Large intestine (tissue), 3 donors: ENCODE data around the gene ELFN1. TPM values are rescaled to one million over a fixed set of nuclear protein-coding genes. Genes with fewer than 3 reads are reported as not detected.

Experiments used
- DNase-seq, 2 donors: peaks; one replicate each; pipeline versions ENCODE4 v3.0.0 to v3.0.0-alpha.2; 2013
- H3K27ac ChIP-seq: one replicate; pipeline ENCODE4 v1.5.1; 2013; ENCODE audit warnings: low read length
- H3K27me3 ChIP-seq: 2 replicates; pipeline ENCODE4 v1.6.1; 2013; ENCODE audit warnings: low read length; ENCODE audit not compliant: control insufficient read depth, insufficient read depth
- H3K36me3 ChIP-seq: 2 replicates; pipeline ENCODE4 v1.6.1; 2013; ENCODE audit warnings: low read length; ENCODE audit not compliant: control insufficient read depth, insufficient read depth
- H3K4me1 ChIP-seq: one replicate; pipeline ENCODE4 v1.6.1; 2013; ENCODE audit warnings: low read length; ENCODE audit not compliant: control insufficient read depth, insufficient read depth
- H3K4me3 ChIP-seq: one replicate; pipeline ENCODE4 v1.5.1; 2013; ENCODE audit warnings: low read length
- H3K9me3 ChIP-seq: one replicate; pipeline ENCODE4 v1.6.1; 2013; ENCODE audit warnings: mild to moderate bottlenecking, low read depth, low read length, moderate library complexity; ENCODE audit not compliant: control insufficient read depth
- WGBS: methylation state at CpG from one replicate; pipeline ENCODE4 v1.1.5; 2013; ENCODE audit warnings: low lambda C conversion rate; ENCODE audit not compliant: insufficient coverage; 5-methylcytosine and 5-hydroxymethylcytosine counted together
- polyA plus RNA-seq: library from polyadenylated mRNA; unstranded; fragments of 120-200 nt; gene quantifications from one replicate; pipeline ENCODE4 v1.2.1, GENCODE V29; 2013

The ELFN1 gene
- polyA plus RNA-seq, 1 donor: 2.3 TPM

DNA sequence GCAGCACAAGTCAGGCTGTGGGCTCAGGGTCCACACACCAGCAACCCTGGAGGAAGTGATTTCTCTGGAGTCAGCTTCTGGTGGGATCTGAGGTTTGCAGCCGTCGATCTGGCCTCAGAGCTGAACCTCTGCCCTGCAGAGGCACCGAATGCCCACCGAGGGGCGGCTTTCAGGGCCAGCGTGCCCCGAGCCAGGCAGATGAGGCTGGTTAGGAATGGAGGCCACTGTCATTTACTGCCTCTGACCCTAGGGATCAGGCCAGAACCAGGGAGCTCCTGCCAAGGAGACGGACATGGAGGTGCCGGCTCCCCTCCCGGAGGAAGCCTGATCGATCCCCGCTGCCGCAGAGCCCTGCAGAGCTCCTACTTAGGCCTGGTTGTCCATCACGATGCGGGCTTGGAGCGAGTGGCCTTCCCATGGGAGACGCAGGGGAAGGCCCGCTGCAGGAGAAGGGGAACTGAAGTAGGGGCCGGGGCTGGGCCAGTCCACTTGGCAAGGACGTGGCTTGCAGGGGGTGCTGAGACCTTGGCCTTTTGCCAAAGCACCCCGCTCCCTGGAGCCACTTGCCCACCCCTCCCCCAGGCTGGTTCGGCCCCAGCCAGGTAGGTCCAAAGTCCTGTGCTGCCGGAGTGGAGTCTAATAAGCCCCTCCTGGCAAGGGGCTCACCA, 19.6 kb upstream of the ELFN1 start:
- no CpG with 5 or more reads among the region's 23 CpGs for WGBS
- Histone ChIP-seq H3K27ac (no peak overlapping the region), H3K4me3 (no peak overlapping the region), H3K9me3 (no peaks in the 10 kb centered on the region), H3K36me3 (no peaks in the 10 kb centered on the region), H3K27me3 (no peaks in the 10 kb centered on the region), H3K4me1 (peaks cover 4% of the 10 kb centered on the region)
- DNase-seq: no peak

DNA sequence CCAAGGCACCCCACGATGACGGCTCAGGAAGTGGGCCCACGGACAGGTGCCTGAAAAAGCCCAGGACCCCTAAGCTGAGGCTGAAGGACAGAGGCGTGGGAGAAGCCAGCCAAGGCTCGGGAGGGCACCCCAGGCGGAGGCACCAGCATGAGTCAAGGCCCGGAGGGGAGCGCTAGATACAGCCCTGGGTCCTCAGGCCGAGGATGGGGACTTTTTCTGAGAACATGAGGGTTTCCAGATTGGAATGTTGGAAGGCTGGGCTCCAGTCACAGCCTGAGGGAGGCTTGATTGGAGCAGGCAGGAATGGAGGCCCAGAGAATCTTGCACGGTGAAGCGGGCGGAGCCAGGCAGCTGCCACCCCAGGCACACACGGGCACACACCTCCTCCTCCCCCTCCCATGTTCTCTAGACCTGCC, 19.0 kb upstream of the ELFN1 start:
- no CpG with 5 or more reads among the region's 13 CpGs for WGBS
- H3K4me1 ChIP-seq: peaks cover 4% of the 10 kb centered on the region
- H3K4me3 ChIP-seq: no peak overlapping the region
- no peak for DNase-seq
- H3K27ac ChIP-seq: no peak overlapping the region
- H3K36me3 ChIP-seq: no peaks in the 10 kb centered on the region
- H3K9me3 ChIP-seq: no peaks in the 10 kb centered on the region
- peaks cover 2% of the 10 kb centered on the region for H3K27me3 ChIP-seq

DNA sequence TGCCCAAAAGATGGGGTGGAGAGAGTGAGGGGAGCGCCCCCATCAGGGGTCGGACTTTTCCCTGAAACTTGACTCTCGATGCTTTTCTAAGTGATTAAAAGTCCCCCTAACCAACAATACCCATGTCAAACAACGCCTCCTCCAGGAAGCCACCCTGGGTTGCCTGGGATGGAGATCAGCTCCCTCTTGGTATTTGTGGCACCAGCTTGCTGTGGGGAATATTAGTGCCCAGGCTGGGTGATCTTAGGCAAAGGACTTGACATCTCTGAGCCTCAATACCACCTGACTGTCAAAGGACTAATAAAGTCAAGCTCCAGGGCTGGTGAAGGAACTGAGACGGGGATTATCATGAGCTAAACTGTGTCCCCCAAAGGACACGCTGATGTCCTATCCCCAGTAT, 18.2 kb upstream of the ELFN1 start:
- Histone ChIP-seq H3K27me3 (peaks cover 10% of the 10 kb centered on the region), H3K27ac (no peak overlapping the region)

GRCh38 chr7:1653500-1653899, 16.6 kb upstream of the ELFN1 start:
- no peaks in the 10 kb centered on the region for H3K36me3 ChIP-seq
- H3K4me1 ChIP-seq: peaks cover 4% of the 10 kb centered on the region
- H3K27ac ChIP-seq: no peak overlapping the region
- H3K4me3 ChIP-seq: no peak overlapping the region
- DNase-seq: no peak
- WGBS: no CpG with 5 or more reads among the region's 4 CpGs
- H3K9me3 ChIP-seq: no peaks in the 10 kb centered on the region
- H3K27me3 ChIP-seq: peaks cover 10% of the 10 kb centered on the region

More for the DNA sequence above, 18.2 kb upstream of the ELFN1 start:
- Histone ChIP-seq H3K36me3 (no peaks in the 10 kb centered on the region), H3K4me1 (peaks cover 4% of the 10 kb centered on the region), H3K4me3 (no peak overlapping the region), H3K9me3 (no peaks in the 10 kb centered on the region)
- no CpG with 5 or more reads among the region's 6 CpGs for WGBS
- no peak for DNase-seq

DNA sequence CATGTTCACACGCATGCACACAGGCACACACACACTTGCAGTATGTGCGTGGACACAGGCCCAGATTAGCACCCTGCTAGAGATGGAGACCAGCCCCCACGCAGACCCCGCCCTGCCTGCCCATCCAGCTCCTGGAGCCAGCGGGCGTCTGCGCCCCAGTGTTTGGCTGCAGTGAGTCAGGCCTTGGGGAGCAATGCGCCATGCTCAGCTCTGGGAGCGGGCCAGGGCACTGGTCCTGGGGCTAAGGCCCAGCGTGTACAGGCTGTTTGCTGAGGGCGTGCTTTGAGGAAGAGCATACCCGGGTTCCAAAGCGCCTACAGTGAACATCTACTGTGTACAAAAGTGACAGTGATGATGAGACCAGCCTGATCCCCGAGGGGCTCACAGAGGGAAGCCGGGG, 16.0 kb upstream of the ELFN1 start:
- WGBS: no CpG with 5 or more reads among the region's 15 CpGs
- no peak for DNase-seq
- Histone ChIP-seq H3K9me3 (no peaks in the 10 kb centered on the region), H3K4me1 (peaks cover 4% of the 10 kb centered on the region), H3K27ac (no peak overlapping the region), H3K36me3 (no peaks in the 10 kb centered on the region), H3K4me3 (no peak overlapping the region), H3K27me3 (peaks cover 10% of the 10 kb centered on the region)

- H3K27me3 ChIP-seq: peaks cover 10% of the 10 kb centered on the region
- no peaks in the 10 kb centered on the region for H3K36me3 ChIP-seq
- DNase-seq: no peak
These were observed 15.2 kb upstream of the ELFN1 start for GRCh38 chr7:1654738-1655475.

GRCh38 chr7:1659696-1660095, 10.4 kb upstream of the ELFN1 start:
- Histone ChIP-seq H3K36me3 (no peaks in the 10 kb centered on the region), H3K27me3 (peaks cover 43% of the 10 kb centered on the region), H3K9me3 (peaks cover 4% of the 10 kb centered on the region), H3K4me1 (peaks cover 7% of the 10 kb centered on the region), H3K4me3 (no peak overlapping the region), H3K27ac (no peak overlapping the region)
- no peak for DNase-seq
- 83% methylated on average over 2 of the region's 8 CpGs for WGBS

More at GRCh38 chr7:1654738-1655475, 15.2 kb upstream of the ELFN1 start:
- WGBS: 75% methylated on average over 3 of the region's 32 CpGs
- H3K4me1 ChIP-seq: peaks cover 4% of the 10 kb centered on the region
- no peaks in the 10 kb centered on the region for H3K9me3 ChIP-seq
- H3K27ac ChIP-seq: no peak overlapping the region
- H3K4me3 ChIP-seq: no peak overlapping the region

GRCh38 chr7:1661461-1661860, 8.6 kb upstream of the ELFN1 start:
- WGBS: no CpG with 5 or more reads among the region's 3 CpGs
- peaks cover 9% of the 10 kb centered on the region for H3K4me1 ChIP-seq
- peaks cover 6% of the 10 kb centered on the region for H3K9me3 ChIP-seq
- H3K27me3 ChIP-seq: peaks cover 49% of the 10 kb centered on the region
- no peak for DNase-seq
- no peak overlapping the region for H3K27ac ChIP-seq
- no peak overlapping the region for H3K4me3 ChIP-seq
- no peaks in the 10 kb centered on the region for H3K36me3 ChIP-seq

DNA sequence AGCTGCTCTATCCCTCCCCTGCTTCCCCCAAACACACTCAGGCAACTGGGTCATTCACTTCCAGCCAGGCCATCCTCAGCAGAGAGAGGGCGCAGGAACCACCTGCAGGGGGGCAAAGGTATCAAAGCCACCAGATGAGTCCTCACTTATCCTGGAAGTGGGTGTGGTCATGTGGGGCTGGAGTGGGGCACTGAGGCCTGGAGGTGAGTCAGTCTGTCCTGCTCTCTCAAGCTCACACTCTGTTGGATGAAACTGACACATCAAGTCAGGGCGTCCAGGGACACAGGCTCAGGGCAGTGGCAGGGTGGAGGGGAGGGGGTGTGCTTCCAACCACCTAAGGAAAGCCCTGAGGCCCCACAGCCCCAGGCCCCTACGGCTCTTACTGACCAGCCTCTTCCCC, 8.0 kb upstream of the ELFN1 start:
- no CpG with 5 or more reads among the region's 3 CpGs for WGBS
- Histone ChIP-seq H3K27ac (no peak overlapping the region), H3K36me3 (no peaks in the 10 kb centered on the region), H3K4me3 (no peak overlapping the region), H3K27me3 (peaks cover 51% of the 10 kb centered on the region), H3K9me3 (peaks cover 8% of the 10 kb centered on the region), H3K4me1 (peaks cover 11% of the 10 kb centered on the region)
- no peak for DNase-seq

GRCh38 chr7:1662767-1663166, 7.3 kb upstream of the ELFN1 start:
- peaks cover 57% of the 10 kb centered on the region for H3K27me3 ChIP-seq

More at GRCh38 chr7:1662767-1663166, 7.3 kb upstream of the ELFN1 start:
- Histone ChIP-seq H3K4me3 (no peak overlapping the region), H3K27ac (no peak overlapping the region), H3K4me1 (peaks cover 16% of the 10 kb centered on the region), H3K9me3 (peaks cover 8% of the 10 kb centered on the region), H3K36me3 (no peaks in the 10 kb centered on the region)
- no peak for DNase-seq
- WGBS: no CpG with 5 or more reads among the region's 13 CpGs
